Fibroblast of lung (primary cell): ENCODE measurements around the gene METTL4. TPM values are rescaled to one million over a fixed set of nuclear protein-coding genes. Genes with fewer than 3 reads are reported as not detected.
"Not testable (repeated sequence)": the region's sequence is repeated elsewhere in the genome, so short reads cannot be mapped to it uniquely, and the experiment has no call there.

Experiments
- DNase-seq, 2 donors: peaks; one replicate each; pipeline versions ENCODE4 v3.0.0 to v3.0.0-alpha.2; 2010; ENCODE audit warnings: low read depth in 2 of 2
- H2AFZ ChIP-seq: 2 replicates; pipeline ENCODE4 v1.5.1; 2012; ENCODE audit warnings: low read length, control low read depth, inconsistent platforms
- H3K27ac ChIP-seq: 2 replicates; pipeline ENCODE4 v1.5.1; 2011; ENCODE audit warnings: low read length, control low read depth; ENCODE audit not compliant: insufficient read depth
- H3K27me3 ChIP-seq: 2 replicates; pipeline ENCODE4 v1.5.1; 2011; ENCODE audit warnings: mild to moderate bottlenecking, low read length; ENCODE audit not compliant: control insufficient read depth, insufficient read depth
- H3K36me3 ChIP-seq: 2 replicates; pipeline ENCODE4 v1.5.1; 2011; ENCODE audit warnings: low read length; ENCODE audit not compliant: control insufficient read depth, insufficient read depth
- H3K4me1 ChIP-seq: 2 replicates; pipeline ENCODE4 v1.5.1; 2011; ENCODE audit warnings: low read length; ENCODE audit not compliant: control insufficient read depth, insufficient read depth; ENCODE audit errors: extremely low read depth
- H3K4me2 ChIP-seq: 2 replicates; pipeline ENCODE4 v1.5.1; 2011; ENCODE audit warnings: low read length, control low read depth; ENCODE audit not compliant: insufficient read depth; ENCODE audit errors: extremely low read depth
- H3K4me3 ChIP-seq, 4 experiments: fragments of 200-600 bp in 1 of 4; sonication (generic) in 1 of 4; replicated peaks in 1 of 4; 2 replicates each; pipeline ENCODE4 v1.5.1; 2011 to 2016; ENCODE audit warnings: low read length in 4 of 4, low read depth in 3 of 4, mild to moderate bottlenecking in 3 of 4, control low read depth in 2 of 4, inconsistent platforms in 1 of 4, mixed read lengths in 1 of 4; ENCODE audit not compliant: insufficient read depth in 1 of 4; ENCODE audit errors: control extremely low read depth in 1 of 4
- H3K79me2 ChIP-seq: 2 replicates; pipeline ENCODE4 v1.5.1; 2012; ENCODE audit warnings: mild to moderate bottlenecking, low read length, inconsistent platforms; ENCODE audit not compliant: control insufficient read depth, insufficient read depth
- H3K9ac ChIP-seq: 2 replicates; pipeline ENCODE4 v1.5.1; 2011; ENCODE audit warnings: mild to moderate bottlenecking, low read length, control low read depth; ENCODE audit not compliant: insufficient read depth
- H3K9me3 ChIP-seq: 2 replicates; pipeline ENCODE4 v1.5.1; 2012; ENCODE audit warnings: low read depth, low read length; ENCODE audit not compliant: control insufficient read depth, insufficient read depth
- H4K20me1 ChIP-seq: 2 replicates; pipeline ENCODE4 v1.5.1; 2011; ENCODE audit warnings: low read length; ENCODE audit not compliant: control insufficient read depth, insufficient read depth; ENCODE audit errors: extremely low read depth
- CTCF ChIP-seq, 2 donors: IDR thresholded peaks in 1 of 2; conservative IDR thresholded peaks in 1 of 2; 1 replicate in 1 of 2; 2 replicates in 1 of 2; pipeline ENCODE4 v1.5.1; 2011 to 2012; ENCODE audit warnings: low read length in 2 of 2, control low read depth in 1 of 2, inconsistent platforms in 1 of 2, low read depth in 1 of 2, mild to moderate bottlenecking in 1 of 2
- EZH2 ChIP-seq: IDR thresholded peaks from 2 replicates; pipeline ENCODE4 v1.5.1; 2012; ENCODE audit warnings: low read length, control low read depth, mild to moderate bottlenecking; ENCODE audit errors: missing control alignments
- polyA plus RNA-seq, 2 donors: library from polyadenylated mRNA; depleted of rRNA in 1 of 2; stranded (reverse) in 1 of 2; unstranded in 1 of 2; fragments of >200 nt; gene quantifications; 2 replicates each; pipeline ENCODE4 v1.2.1, GENCODE V29; 2011 to 2012; ENCODE audit warnings: missing spikeins in 1 of 2
- total RNA-seq: library from RNA; depleted of rRNA; stranded (reverse); fragments of >200 nt; gene quantifications from 2 replicates; pipeline ENCODE4 v1.2.1, GENCODE V29; 2014

Gene METTL4
- total and polyA plus RNA-seq, 2 donors (not counting 1 experiment from before 2014, with no cell fraction given) = 8.0 to 12.2 TPM

DNA sequence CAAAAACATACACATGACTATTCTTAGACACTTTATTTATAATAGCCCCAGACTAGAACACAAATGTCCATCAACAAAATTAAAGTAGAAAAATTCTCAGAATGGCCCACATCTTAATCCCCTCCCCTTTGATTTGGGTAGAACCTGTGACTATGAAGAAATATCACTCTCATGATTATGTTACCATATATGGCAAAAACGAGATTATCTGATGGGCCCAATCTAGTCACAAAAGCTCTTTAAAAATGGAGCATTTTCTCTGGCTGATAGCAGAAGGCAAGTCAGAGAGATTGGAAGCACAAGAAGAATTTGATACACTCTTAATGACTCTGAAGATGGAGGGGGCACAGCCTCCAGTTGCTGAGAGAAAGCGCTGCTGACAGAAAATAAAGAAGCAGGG, 39.6 kb downstream of the METTL4 start:
- Histone ChIP-seq H3K27ac (no peak overlapping the region), H3K9me3 (no peaks in the 10 kb centered on the region), H3K9ac (no peak overlapping the region), H3K36me3 (no peaks in the 10 kb centered on the region), H3K79me2 (no peaks in the 10 kb centered on the region), H3K4me1 (no peaks in the 10 kb centered on the region), H4K20me1 (no peaks in the 10 kb centered on the region), H2AFZ (no peak overlapping the region), H3K27me3 (no peaks in the 10 kb centered on the region), H3K4me3 (no peak overlapping the region), H3K4me2 (no peak overlapping the region)
- no peak for DNase-seq
- TF ChIP-seq EZH2 (no peak), CTCF (conservative IDR thresholded peaks at IDR 0.05 in 1 of 2, IDR thresholded peaks at IDR 0.05 in 1 of 2; ENCODE audit: low read depth in 1 of 2, low read length in 2 of 2) (no peak)

- H3K4me3 ChIP-seq = no peak overlapping the region
- no peak for TF ChIP-seq EZH2
- no peak for TF ChIP-seq CTCF (conservative IDR thresholded peaks at IDR 0.05 in 1 of 2, IDR thresholded peaks at IDR 0.05 in 1 of 2; ENCODE audit: low read depth in 1 of 2, low read length in 2 of 2)
- H3K27ac ChIP-seq = no peak overlapping the region
- no peaks in the 10 kb centered on the region for H3K9me3 ChIP-seq
- H3K9ac ChIP-seq = no peak overlapping the region
- H2AFZ ChIP-seq = no peak overlapping the region
- H4K20me1 ChIP-seq = no peaks in the 10 kb centered on the region
- no peaks in the 10 kb centered on the region for H3K4me1 ChIP-seq
- no peak overlapping the region for H3K4me2 ChIP-seq
- no peaks in the 10 kb centered on the region for H3K79me2 ChIP-seq
- H3K27me3 ChIP-seq = no peaks in the 10 kb centered on the region
- no peaks in the 10 kb centered on the region for H3K36me3 ChIP-seq
- peak in 1 of 2 donors; percentile 91 for DNase-seq
Observed at GRCh38 chr18:2529154-2529553, 42.2 kb downstream of the METTL4 start.

- no peaks in the 10 kb centered on the region for H3K36me3 ChIP-seq
- no peak overlapping the region for H3K27ac ChIP-seq
- no peaks in the 10 kb centered on the region for H3K27me3 ChIP-seq
- H3K79me2 ChIP-seq = no peaks in the 10 kb centered on the region
- no peaks in the 10 kb centered on the region for H3K9me3 ChIP-seq
- H4K20me1 ChIP-seq = no peaks in the 10 kb centered on the region
- H3K4me1 ChIP-seq = no peaks in the 10 kb centered on the region
- no peak overlapping the region for H2AFZ ChIP-seq
- no peak overlapping the region for H3K9ac ChIP-seq
- no peak overlapping the region for H3K4me2 ChIP-seq
- no peak for DNase-seq
- TF ChIP-seq EZH2 = no peak
- no peak for TF ChIP-seq CTCF (conservative IDR thresholded peaks at IDR 0.05 in 1 of 2, IDR thresholded peaks at IDR 0.05 in 1 of 2; ENCODE audit: low read depth in 1 of 2, low read length in 2 of 2)
- no peak overlapping the region for H3K4me3 ChIP-seq
Observed at GRCh38 chr18:2526329-2526728, 45.0 kb downstream of the METTL4 start.

DNA sequence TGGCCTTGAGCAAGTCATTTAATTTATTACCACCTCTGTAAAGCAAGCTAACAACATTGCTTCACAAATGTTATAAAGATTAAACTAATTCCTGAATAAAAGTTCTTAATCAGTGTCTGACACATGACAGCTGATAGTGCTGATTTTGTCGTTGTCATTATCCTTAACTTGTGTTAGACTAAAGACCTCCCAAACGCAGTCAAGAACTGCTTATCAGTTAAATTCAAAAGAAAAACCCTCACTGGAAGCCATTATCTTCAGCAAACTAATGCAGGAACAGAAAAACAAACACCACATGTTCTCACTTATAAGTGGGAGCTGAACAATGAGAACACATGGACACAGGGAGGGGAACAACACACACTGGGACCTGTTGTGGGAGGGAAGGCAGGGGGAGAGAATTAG, 46.5 kb downstream of the METTL4 start:
- H3K9me3 ChIP-seq, H3K9ac ChIP-seq, H3K36me3 ChIP-seq, H3K4me1 ChIP-seq, H4K20me1 ChIP-seq, H2AFZ ChIP-seq, H3K4me2 ChIP-seq, H3K27ac ChIP-seq, DNase-seq, H3K79me2 ChIP-seq, H3K4me3 ChIP-seq, H3K27me3 ChIP-seq: not testable (repeated sequence)
